ENCODE data around the gene TCTN1.
"Not testable (repeated sequence)": the region's sequence is repeated elsewhere in the genome, so short reads cannot be mapped to it uniquely, and the experiment has no call there.

TCTN1 gene

GRCh38 chr12:110639336-110640141 is 25.6 kb downstream of the TCTN1 start:
- DNase-seq: no peak

GRCh38 chr12:110640275-110641025 is 26.5 kb downstream of the TCTN1 start:
- no peak for DNase-seq

GRCh38 chr12:110641521-110641920 is 27.6 kb downstream of the TCTN1 start:
- DNase-seq: no peak

GRCh38 chr12:110647631-110648040 is 33.7 kb downstream of the TCTN1 start:
- DNase-seq: no peak

GRCh38 chr12:110649341-110649847 is 35.5 kb downstream of the TCTN1 start:
- DNase-seq: no peak

- DNase-seq: not testable (repeated sequence)
Measured at GRCh38 chr12:110654238-110654637, 40.3 kb downstream of the TCTN1 start.

- no peak for DNase-seq
Measured at GRCh38 chr12:110656071-110656655, 42.2 kb downstream of the TCTN1 start.

- no peak for DNase-seq
Measured at GRCh38 chr12:110657747-110658146, 43.8 kb downstream of the TCTN1 start.

- DNase-seq: no peak
Measured at GRCh38 chr12:110658242-110658641, 44.3 kb downstream of the TCTN1 start.

GRCh38 chr12:110658878-110659277 is 44.9 kb downstream of the TCTN1 start:
- no peak for DNase-seq

- no peak for DNase-seq
Measured at GRCh38 chr12:110661337-110661972, 47.5 kb downstream of the TCTN1 start.

- no peak for DNase-seq
Measured at GRCh38 chr12:110666892-110667291, 53.0 kb downstream of the TCTN1 start.

- DNase-seq: no peak
Measured at GRCh38 chr12:110667671-110668070, 53.7 kb downstream of the TCTN1 start.

GRCh38 chr12:110668480-110669192 is 54.7 kb downstream of the TCTN1 start:
- DNase-seq: no peak

- no peak for DNase-seq
Measured at GRCh38 chr12:110669193-110669502, 55.2 kb downstream of the TCTN1 start.

GRCh38 chr12:110670161-110670701 is 56.3 kb downstream of the TCTN1 start:
- no peak for DNase-seq

GRCh38 chr12:110676171-110676570 is 62.2 kb downstream of the TCTN1 start:
- no peak for DNase-seq

- DNase-seq: no peak
Measured at GRCh38 chr12:110677206-110677911, 63.4 kb downstream of the TCTN1 start.

- DNase-seq: no peak
Measured at GRCh38 chr12:110677982-110678381, 64.1 kb downstream of the TCTN1 start.

GRCh38 chr12:110679201-110679600 is 65.3 kb downstream of the TCTN1 start:
- no peak for DNase-seq

GRCh38 chr12:110680032-110680431 is 66.1 kb downstream of the TCTN1 start:
- DNase-seq: no peak

- DNase-seq: no peak
Measured at GRCh38 chr12:110683888-110684287, 70.0 kb downstream of the TCTN1 start.
